NCI-H1048 (cell line): ENCODE results near the gene SLC39A1.
A peak's percentile ranks its signal among the peaks of the same experiment; 100 is the strongest.
"Not testable (repeated sequence)": the region's sequence is repeated elsewhere in the genome, so short reads cannot be mapped to it uniquely, and the experiment has no call there.

Experiments used
- DNase-seq: peaks from one replicate; lab custom pipeline; 2025; lab: John Stamatoyannopoulos, UW

Gene SLC39A1

DNA sequence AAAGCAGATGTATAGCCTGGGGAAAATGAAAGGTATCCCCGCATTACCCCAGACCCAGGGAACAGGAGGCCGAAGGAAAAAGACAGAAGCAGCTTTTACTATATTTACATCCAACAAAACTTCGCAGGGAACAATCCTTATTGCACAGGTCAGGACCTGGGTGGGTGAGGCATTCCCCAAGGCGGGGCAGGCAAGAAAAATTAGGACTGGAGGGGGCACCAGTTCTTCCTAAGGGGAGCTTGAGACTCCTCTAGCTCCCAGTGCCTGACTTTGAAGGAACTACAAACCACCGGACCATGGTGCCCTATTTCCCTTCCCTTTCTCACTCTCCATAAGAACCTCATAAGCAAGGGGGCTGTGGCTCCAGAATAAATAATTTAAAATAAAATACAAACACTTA lies 33.9 kb downstream of the SLC39A1 start:
- DNase-seq, result no peak

DNA sequence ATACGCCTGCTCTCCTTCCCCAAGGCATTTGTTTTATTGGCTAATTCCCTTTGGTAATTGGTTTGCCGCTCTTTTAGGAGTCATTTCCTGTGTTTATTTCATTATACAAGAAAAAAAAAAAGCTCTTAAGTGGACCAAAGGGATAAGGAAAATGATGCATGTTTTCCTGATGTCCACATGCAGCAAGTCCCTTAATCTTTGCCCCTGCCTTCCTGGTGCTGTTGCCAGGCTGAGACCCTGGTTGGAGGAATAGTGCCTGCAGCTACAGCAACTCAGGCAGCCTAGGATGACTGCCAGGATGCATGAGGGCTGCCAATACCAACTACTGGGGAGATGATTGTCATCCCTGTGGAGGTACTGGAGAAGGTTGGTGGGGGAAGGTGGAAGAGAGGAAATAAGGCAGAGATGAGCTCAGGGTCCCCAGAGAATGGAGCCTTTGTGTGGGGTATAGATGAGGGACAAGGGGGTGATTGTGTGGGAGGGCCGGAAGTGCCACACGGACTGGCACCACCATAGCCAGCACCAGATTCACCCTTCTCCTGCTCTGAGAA lies 34.5 kb downstream of the SLC39A1 start:
- no peak for DNase-seq

DNA sequence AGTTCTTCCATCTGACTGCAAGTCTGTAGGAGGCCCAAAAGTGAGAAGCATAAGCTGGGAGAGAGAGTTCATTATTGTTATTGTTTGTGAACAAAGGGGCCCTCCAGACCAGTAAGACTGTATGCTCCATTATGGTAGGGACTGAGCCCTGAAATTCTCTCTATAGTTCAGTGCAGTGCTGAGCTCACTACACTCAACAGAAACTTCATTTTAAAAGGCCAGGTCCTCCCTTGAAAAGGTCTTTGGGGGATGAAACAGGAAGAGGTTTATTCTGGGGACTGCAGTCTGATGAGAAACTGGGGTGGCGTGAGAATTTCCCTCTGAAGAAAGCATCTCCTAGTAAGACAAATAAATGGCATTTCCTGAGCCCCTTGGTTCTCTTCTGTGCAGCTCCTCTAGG lies 35.1 kb downstream of the SLC39A1 start:
- DNase-seq, result no peak

DNA sequence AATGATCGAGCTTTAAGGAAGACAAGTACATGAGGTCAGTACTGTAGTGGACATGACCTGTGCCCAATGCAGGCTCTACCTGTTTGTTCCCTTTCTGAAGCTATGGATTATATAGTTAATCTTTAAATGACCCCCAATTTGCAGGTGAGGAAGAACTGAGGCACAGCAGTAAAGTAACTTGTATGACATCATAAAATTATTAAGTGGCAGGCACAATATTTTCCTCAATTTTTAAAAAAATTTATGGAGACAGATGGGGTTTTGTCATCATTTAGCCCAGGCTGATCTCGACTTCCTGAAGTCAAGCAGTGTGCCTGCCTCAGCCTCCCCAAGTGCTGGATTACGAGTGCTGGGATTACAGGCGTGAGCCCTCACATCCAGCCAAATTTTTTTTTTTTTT lies 36.9 kb downstream of the SLC39A1 start:
- DNase-seq, result no peak

DNA sequence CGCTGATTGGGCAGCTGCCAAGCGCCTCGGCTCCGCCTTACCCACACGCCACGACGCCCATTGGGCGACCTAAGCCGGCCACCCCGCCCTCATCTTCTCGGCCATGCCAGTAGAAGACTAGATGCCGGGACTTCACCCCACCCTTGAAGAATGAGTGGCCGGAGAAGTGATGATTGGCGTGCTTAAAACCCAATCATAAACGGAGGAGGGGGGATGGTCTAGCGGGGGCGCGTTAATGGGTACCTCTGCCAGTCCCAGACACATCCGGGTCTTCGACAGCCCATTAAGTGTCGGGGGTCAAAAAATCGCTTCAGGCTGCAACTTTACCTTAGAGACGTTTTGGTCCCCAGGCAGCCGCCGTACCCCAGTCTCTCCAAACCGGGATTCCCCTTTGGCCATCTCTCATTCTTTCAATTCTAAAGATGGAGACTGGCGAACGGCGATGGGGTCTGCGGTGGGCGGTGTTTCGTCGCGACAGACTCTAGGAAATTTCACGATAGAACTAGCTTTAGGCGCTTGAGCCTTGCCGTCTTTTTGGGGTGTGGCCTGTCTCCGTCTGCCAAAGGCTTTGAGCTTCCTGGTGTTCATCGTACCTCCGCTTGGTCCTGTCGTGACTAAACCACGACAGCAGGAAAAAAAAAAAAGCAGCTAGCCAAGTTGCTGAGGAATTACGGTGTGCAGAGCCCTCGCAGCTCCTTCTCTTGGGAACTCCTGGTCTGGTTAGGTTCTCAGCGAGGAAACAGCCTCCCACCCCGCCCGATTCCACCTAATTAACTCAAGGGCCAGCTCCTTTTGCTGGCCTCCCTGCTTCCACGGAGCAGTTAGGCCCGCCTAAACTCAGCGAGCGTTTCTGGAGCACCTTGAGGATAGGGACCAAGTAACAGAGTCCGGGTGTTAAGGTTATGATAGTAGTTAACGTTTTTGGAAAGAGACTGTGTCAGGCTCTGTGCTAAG lies 40.1 kb downstream of the SLC39A1 start, which contains the start of gene GATAD2B:
TSS of gene GATAD2B (minus strand) at position 1 of the 954 bp plus-strand sequence. CDS start 94,625 bp downstream, outside the sequence.
- peak; percentile 100 for DNase-seq

DNA sequence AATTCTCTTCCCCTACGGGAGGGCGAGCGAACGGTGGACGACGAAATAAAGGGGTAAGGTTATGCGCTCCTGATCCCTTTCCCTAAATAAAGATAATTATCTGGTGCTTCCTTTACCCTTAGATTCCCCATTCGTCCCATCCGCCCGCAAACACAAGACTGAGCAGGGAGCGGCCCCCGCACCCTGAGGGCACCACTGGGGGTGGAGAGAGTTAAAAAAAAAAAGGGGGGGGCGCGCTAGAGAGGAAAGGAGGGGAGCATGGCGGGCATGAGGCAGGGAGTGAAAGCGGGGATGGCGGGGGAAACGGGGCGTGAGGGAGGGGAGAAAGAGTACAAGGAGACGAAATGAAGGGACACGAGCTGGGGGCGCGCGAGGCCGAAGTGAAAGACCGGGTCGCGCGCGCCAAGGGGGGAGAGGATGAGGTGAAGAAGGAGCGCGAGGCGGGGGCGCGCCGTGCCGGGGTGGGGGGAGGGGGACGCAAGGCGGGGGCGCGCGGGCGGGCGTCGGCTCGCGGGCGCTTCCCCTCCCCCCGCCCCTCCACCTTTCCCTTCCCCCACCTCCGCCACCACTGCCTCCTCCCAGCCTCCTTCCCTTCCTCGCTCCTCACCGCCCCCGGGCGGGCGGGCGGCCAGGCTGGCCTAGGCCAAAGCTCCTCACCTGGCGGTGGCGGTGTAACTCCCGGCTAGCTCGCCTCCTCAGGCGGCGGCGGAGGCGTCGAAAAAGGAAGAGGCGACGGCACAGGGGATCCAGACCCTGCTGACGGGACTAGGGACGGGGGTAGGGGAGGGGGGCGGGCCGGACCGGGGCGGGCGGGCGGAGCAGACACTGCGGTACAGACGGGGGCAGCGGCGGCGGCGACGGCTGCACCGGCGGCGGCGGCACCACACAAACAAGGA lies 41.0 kb downstream of the SLC39A1 start:
- no peak for DNase-seq

DNA sequence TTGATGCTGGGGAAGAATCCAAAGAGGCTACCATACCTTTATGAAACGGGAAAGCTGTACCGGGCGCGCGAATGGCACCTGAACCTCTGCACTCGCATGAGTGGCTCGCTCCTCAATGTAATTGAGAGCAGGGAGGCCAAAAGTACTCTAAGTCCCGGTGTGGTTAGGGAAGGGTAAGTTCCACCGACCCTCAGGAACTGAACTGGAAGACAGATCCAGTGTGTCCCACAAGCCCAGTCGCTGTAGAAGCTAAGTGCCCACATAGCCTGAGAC lies 41.6 kb downstream of the SLC39A1 start:
- no peak for DNase-seq

DNA sequence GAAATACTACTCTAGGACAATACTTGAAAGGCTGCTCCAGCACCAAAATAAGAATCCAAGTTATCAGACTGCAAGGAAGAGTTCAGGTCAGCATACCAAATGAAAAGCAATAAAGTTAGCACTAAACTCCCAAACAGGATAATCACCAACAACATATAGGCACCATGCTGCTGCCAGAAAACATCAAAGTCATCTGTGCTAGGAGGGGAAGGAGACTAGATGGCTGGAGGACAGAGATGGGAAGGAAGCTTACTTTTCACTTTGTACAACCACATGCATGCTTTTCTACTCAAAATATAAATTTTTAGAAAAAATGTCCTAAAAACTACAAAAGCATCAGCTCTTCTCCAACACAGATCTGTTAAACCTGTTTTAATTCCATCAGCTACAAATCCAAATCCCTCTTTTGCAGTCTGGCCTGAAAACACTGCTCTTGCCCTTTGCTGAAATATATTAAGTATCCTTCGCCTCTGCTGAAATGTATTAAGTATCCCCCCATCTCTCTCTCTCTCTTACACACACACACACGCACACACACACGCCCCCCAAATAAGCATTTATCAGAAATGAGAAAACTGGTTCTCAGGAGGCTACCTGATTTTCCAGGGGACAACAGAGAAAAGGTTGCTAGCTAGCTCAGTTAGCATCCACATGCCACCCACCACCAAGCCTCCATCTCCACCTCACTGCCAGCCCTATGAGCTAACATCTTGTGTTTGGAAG lies 42.1 kb downstream of the SLC39A1 start:
- DNase-seq, result no peak

DNA sequence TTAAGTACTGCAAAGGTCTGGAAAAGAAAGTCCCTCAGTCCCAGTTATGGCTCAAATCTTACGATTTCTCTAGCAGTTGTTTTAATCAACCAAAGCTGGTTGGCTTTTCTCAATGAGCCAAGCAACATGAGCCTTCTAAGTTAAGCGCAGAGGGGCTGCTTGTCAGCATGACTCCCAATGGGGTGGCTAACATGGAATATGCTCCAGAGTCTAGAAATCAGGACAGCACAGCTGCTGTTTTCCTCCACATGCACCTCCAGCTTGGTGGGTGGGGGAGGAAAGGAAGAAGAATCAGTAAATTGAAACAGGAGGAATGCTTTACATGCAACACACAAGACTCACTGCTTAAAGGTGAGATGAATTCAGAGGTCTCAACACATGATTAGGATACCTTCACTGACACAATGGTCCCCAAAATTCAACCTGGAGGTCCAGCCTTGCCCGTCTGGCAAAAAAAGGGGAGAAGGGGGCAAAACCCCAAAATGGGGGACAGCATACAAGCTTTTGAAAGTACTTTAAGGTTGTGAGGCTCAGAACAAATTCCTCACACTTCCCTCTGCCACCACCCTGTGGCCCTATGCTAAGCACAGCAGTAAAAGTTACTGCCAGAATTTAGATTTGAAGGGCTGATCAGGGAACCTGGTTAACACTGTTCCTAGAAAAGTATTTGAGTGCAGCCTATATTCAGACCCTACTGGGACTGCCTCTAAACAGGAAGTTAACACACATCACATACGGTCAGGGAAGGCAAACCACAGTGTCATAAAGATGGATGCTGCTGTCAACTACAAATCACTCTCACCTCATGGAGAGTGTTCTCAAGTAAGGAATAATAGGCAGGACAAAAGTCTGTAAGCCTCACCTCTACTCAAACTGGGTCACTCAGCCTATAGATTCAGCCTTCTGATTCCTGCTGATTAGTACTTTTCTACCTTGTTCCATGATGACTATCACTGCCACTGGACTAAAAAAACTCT lies 43.2 kb downstream of the SLC39A1 start:
- DNase-seq, result no peak

DNA sequence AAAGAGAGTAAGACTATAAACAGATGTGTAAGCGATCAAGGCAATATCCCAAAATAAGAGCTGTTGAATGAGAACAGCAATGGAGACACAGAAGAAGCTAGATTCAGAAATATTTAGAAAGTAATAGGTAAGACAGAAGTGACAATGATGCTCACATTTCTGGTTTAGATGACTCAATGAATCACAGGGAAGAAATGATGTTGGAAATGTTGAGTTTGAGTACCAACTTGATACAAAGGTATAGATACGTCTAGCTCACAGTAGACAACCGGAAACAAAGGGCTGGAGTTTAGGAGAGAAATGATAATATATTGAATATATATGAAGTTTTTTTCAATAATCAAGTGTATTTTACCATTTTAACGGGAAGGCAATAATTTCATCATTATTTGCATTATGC lies 47.0 kb downstream of the SLC39A1 start:
- no peak for DNase-seq

DNA sequence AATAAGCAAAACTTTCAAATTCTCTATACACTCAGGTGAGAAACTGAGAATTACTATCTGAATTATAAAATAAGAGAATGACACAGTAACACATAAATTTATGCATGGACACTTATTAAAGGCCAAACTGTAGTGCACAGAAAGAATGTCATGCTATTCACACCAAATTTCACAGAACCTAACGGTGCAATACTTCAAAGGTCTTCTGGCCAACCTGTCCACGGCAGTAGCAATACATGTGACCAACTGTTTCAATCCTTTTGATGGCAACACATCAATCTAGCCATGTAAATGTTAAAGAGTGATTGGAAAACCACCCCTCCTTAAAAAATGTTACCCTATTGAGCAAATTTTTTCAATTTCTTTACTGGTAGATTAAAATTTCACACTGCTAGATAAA lies 51.0 kb downstream of the SLC39A1 start:
- DNase-seq, result no peak

DNA sequence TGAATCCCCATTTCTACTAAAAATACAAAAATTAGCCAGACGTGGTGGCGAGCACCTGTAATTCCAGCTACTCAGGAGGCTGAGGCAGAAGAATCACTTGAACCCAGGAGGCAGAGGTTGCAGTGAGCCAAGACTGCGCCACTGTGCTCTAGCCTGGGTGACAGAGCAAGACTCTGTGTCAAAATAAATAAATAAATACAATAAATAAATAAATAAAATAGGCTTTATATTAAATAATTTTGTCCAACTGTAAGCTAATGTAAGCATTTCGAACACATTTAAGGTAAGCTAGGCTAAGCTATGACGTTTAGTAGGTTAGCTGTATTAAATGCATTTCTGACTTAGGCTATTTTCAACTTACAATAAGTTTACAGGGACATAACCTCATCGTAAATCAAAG lies 52.8 kb downstream of the SLC39A1 start:
- DNase-seq, result not testable (repeated sequence)
